Gastrocnemius medialis (tissue), 4 donors: ENCODE data around the gene ZNF324.
"Not testable (repeated sequence)": the region's sequence is repeated elsewhere in the genome, so short reads cannot be mapped to it uniquely, and the experiment has no call there.

Experiments used
- POLR2A ChIP-seq, 2 donors: fragments of 450-650 bp; IDR thresholded peaks; one replicate each; pipeline ENCODE4 v1.6.1; 2017; ENCODE audit warnings: antibody characterized with exemption in 2 of 2, mild to moderate bottlenecking in 2 of 2, moderate library complexity in 2 of 2
- TF ChIP-seq, protein P1 (sequence below), 5 experiments: fragments of 450-650 bp in 3 of 5; fragments of 200-600 bp in 2 of 5; sonication (generic) in 2 of 5; IDR thresholded peaks in 4 of 5; conservative IDR thresholded peaks in 1 of 5; 1 replicate in 4 of 5; 2 replicates in 1 of 5; pipeline ENCODE4 v1.5.1; 2016 to 2019; ENCODE audit warnings: antibody characterized with exemption in 5 of 5, mild to moderate bottlenecking in 3 of 5, moderate library complexity in 3 of 5

DNA sequence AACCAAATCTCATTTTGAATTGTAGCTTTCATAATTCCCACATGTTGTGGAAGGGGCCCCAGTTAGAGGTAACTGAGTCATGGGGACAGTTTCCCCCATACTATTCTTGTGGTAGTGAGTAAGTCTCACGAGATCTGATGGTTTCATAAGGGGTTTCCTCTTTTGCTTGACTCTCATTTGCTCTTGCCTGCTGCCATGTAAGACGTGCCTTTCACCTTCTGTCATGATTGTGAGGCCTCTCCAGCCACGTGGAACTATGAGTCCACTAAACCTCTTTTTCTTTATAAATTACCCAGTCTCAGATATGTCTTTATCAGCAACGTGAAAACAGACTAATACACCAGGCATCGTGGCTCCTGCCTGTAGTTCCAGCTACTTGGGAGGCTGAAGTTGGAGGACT lies 16.9 kb upstream of the ZNF324 start:
- TF ChIP-seq POLR2A (IDR thresholded peaks at IDR 0.05): not testable (repeated sequence)
- TF ChIP-seq, protein P1, sequence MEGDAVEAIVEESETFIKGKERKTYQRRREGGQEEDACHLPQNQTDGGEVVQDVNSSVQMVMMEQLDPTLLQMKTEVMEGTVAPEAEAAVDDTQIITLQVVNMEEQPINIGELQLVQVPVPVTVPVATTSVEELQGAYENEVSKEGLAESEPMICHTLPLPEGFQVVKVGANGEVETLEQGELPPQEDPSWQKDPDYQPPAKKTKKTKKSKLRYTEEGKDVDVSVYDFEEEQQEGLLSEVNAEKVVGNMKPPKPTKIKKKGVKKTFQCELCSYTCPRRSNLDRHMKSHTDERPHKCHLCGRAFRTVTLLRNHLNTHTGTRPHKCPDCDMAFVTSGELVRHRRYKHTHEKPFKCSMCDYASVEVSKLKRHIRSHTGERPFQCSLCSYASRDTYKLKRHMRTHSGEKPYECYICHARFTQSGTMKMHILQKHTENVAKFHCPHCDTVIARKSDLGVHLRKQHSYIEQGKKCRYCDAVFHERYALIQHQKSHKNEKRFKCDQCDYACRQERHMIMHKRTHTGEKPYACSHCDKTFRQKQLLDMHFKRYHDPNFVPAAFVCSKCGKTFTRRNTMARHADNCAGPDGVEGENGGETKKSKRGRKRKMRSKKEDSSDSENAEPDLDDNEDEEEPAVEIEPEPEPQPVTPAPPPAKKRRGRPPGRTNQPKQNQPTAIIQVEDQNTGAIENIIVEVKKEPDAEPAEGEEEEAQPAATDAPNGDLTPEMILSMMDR (IDR thresholded peaks at IDR 0.05 in 4 of 5, conservative IDR thresholded peaks at IDR 0.05 in 1 of 5): not testable (repeated sequence)
